ENCODE data around the gene CDSN.

CDSN gene

DNA sequence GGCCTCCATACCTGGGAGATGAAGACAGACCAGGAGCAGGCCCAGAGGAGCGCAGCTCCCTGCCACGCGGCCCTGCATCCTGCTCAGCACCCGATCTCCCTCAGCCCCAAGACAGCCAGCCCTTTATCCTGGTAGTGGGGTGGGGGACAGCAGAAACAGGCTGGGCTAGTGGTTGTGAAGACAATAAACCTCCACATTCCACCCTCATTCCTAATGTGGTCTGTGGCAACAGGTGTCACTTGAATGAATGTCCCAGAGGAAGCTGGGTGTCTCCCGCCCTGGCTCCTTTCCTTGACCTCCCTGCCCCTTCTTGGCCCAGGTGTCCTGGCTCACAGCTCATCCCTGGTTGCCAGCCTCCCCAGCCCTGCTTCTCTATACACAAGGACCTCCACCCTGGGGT, 7.8 kb downstream of the CDSN start, which contains the start of gene C6orf15:
TSS of gene C6orf15 (minus strand) at position 98 of the 400 bp plus-strand sequence. CDS start at position 78, 20 bp downstream.
- TF ChIP-seq, protein P1, sequence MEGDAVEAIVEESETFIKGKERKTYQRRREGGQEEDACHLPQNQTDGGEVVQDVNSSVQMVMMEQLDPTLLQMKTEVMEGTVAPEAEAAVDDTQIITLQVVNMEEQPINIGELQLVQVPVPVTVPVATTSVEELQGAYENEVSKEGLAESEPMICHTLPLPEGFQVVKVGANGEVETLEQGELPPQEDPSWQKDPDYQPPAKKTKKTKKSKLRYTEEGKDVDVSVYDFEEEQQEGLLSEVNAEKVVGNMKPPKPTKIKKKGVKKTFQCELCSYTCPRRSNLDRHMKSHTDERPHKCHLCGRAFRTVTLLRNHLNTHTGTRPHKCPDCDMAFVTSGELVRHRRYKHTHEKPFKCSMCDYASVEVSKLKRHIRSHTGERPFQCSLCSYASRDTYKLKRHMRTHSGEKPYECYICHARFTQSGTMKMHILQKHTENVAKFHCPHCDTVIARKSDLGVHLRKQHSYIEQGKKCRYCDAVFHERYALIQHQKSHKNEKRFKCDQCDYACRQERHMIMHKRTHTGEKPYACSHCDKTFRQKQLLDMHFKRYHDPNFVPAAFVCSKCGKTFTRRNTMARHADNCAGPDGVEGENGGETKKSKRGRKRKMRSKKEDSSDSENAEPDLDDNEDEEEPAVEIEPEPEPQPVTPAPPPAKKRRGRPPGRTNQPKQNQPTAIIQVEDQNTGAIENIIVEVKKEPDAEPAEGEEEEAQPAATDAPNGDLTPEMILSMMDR (IDR thresholded peaks at IDR 0.05; ENCODE audit: borderline replicate concordance, control extremely low read depth, extremely low read depth, insufficient read depth, missing control alignments): no peak
- DNase-seq (ENCODE audit: low spot score): peak; percentile 9
- in situ Hi-C loops (cut with MboI; ENCODE audit: low sequenced_read_pairs, unreplicated experiment): no loop called here

DNA sequence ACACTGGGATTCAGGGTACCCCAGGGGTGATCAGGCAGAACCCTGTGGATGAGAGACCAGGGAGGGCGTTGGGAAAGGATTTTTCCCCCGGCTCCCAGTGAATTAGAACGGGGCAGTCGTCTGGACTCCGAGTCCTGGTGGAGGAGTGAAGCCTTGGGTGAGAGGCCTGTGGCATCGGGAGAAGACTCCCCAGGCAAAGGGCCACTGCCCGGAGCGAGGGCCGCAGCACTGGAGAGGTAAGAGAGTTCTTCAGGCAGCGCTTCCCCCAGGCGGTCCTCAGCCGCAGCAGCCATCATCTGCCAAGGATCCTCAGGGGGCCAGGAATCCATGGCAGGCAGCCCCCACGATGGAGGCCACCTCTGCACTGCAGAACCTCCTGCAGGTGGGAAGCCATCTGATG, 8.5 kb downstream of the CDSN start:
- TF ChIP-seq, protein P1 (IDR thresholded peaks at IDR 0.05; ENCODE audit: borderline replicate concordance, control extremely low read depth, extremely low read depth, insufficient read depth, missing control alignments): no peak
- in situ Hi-C loops (cut with MboI; ENCODE audit: low sequenced_read_pairs, unreplicated experiment): no loop called here
- peak; percentile 10 for DNase-seq (ENCODE audit: low spot score)

GRCh38 chr6:31110825-31111582, 9.2 kb downstream of the CDSN start:
- TF ChIP-seq, protein P1 (IDR thresholded peaks at IDR 0.05; ENCODE audit: borderline replicate concordance, control extremely low read depth, extremely low read depth, insufficient read depth, missing control alignments): no peak
- peak; percentile 6 for DNase-seq (ENCODE audit: low spot score)
- in situ Hi-C loops (cut with MboI; ENCODE audit: low sequenced_read_pairs, unreplicated experiment): no loop called here

DNA sequence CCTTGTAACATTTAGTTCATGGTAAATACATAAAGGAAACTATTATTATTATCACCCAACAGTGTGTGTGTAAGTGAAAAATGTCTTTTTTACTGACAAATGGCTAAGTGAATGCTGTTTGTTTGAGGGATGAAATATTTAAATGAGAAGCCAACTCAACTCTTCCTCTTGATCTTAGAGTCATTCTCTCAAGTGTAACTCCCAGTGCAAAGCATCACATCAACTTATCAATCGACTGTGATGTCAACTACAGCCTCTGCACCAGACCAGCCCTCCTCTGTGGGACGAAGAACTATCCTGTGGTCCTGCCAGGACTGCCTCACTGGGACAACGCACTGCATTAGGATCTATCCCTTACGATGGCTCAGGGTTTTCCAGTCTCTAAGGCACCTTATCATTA, 13.2 kb downstream of the CDSN start:
- in situ Hi-C loops (cut with MboI; ENCODE audit: low sequenced_read_pairs, unreplicated experiment): no loop called here
- TF ChIP-seq, protein P1 (IDR thresholded peaks at IDR 0.05; ENCODE audit: borderline replicate concordance, control extremely low read depth, extremely low read depth, insufficient read depth, missing control alignments): no peak
- peak; percentile 3 for DNase-seq (ENCODE audit: low spot score)

DNA sequence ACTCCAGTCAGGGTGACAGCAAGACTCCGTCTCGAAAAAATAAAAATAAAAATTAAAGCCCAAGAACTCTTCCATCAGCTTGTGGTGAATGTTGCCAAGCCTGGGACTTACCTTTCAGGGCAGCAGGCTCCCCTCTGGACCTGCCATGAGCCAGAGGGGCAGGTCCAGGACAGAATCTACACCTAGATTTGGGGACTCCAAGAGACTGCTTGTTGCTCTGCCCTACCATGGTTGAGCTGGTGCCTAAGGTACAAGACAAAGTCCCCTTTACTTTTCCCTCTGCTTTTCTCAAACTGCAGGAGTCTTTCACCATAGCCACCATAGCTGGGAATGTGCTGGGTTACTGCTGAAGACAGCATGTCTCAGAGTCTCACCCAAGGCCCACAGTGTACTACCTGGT, 17.1 kb downstream of the CDSN start:
- TF ChIP-seq, protein P1 (IDR thresholded peaks at IDR 0.05; ENCODE audit: borderline replicate concordance, control extremely low read depth, extremely low read depth, insufficient read depth, missing control alignments): no peak
- no peak for DNase-seq (ENCODE audit: low spot score)
- in situ Hi-C loops (cut with MboI; ENCODE audit: low sequenced_read_pairs, unreplicated experiment): no loop called here

DNA sequence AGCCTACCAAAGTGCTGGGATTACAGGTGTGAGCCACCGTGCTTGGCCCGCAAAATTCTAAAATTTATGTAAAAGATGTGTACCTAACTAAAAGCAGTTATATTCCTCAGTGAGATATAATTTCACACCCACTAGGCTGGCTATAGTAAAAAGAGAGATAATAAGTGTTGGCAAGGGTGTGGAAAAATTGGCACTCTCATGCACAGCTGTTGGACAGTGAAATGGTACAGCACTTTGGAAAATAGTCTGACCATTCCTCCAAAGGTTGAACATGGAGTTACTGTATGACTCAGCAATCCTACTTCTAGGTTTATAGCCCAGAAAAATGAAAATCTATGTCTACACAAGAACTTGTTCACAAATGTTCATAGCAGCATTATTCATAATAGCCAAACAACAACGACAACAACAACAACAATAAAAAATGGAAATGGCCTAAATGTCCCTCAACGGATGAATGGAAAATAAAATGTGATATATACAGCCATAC, 21.8 kb downstream of the CDSN start:
- in situ Hi-C loops (cut with MboI; ENCODE audit: low sequenced_read_pairs, unreplicated experiment): no loop called here

More for the DNA sequence above, 21.8 kb downstream of the CDSN start:
- TF ChIP-seq, protein P1 (IDR thresholded peaks at IDR 0.05; ENCODE audit: borderline replicate concordance, control extremely low read depth, extremely low read depth, insufficient read depth, missing control alignments): no peak
- no peak for DNase-seq (ENCODE audit: low spot score)
